HG02938 (cell line): ENCODE data around the gene CHRNG.
"Not testable (repeated sequence)": the region's sequence is repeated elsewhere in the genome, so short reads cannot be mapped to it uniquely, and the experiment has no call there.

Experiments
- ATAC-seq: cut with Tn5 transposase; IDR thresholded peaks from one replicate; pipeline ENCODE4 v1.9.1; 2021; ENCODE audit warnings: mild to moderate bottlenecking, moderate library complexity; ENCODE audit not compliant: unreplicated experiment

CHRNG gene

GRCh38 chr2:232526372-232526941, 13.0 kb upstream of the CHRNG start:
- ATAC-seq, result no peak

- ATAC-seq, result no peak
Measured at GRCh38 chr2:232527905-232528470, 11.5 kb upstream of the CHRNG start.

GRCh38 chr2:232528746-232529460, 10.6 kb upstream of the CHRNG start:
- no peak for ATAC-seq

- no peak for ATAC-seq
Measured at GRCh38 chr2:232529806-232530547, 9.5 kb upstream of the CHRNG start.

- no peak for ATAC-seq
Measured at GRCh38 chr2:232530626-232531260, 8.7 kb upstream of the CHRNG start.

GRCh38 chr2:232532419-232532818, 7.1 kb upstream of the CHRNG start:
- no peak for ATAC-seq

- not testable (repeated sequence) for ATAC-seq
Measured at GRCh38 chr2:232532821-232533220, 6.7 kb upstream of the CHRNG start.

- no peak for ATAC-seq
Measured at GRCh38 chr2:232533944-232534710, 5.4 kb upstream of the CHRNG start.

GRCh38 chr2:232534940-232535651, 4.4 kb upstream of the CHRNG start:
- ATAC-seq, result no peak

GRCh38 chr2:232535761-232536530, 3.5 kb upstream of the CHRNG start:
- ATAC-seq, result no peak

GRCh38 chr2:232537079-232537478, 2.4 kb upstream of the CHRNG start:
- no peak for ATAC-seq

- no peak for ATAC-seq
Measured at GRCh38 chr2:232537499-232537898, 2.0 kb upstream of the CHRNG start.

- no peak for ATAC-seq
Measured at GRCh38 chr2:232538671-232539070, 821 bp upstream of the CHRNG start.

GRCh38 chr2:232540441-232541041, 1.0 kb downstream of the CHRNG start:
- no peak for ATAC-seq

GRCh38 chr2:232541195-232541960, 1.9 kb downstream of the CHRNG start:
- ATAC-seq, result no peak

GRCh38 chr2:232541961-232542714, 2.6 kb downstream of the CHRNG start:
- ATAC-seq, result no peak
